NCI-H1105 (cell line): ENCODE results near the gene COL11A1.
"Not testable (repeated sequence)": the region's sequence is repeated elsewhere in the genome, so short reads cannot be mapped to it uniquely, and the experiment has no call there.

ENCODE experiments used
- DNase-seq: peaks from one replicate; lab custom pipeline; 2025; lab: John Stamatoyannopoulos, UW

The COL11A1 gene

GRCh38 chr1:103108376-103109150, at the start of gene COL11A1:
COL11A1 (minus strand) TSS chr1:103108522; CDS start chr1:103108178, 344 bp downstream.
- DNase-seq: no peak

- DNase-seq: no peak
These were observed 48.6 kb upstream of the COL11A1 start for GRCh38 chr1:103156966-103157365.

- DNase-seq: no peak
These were observed 37.8 kb upstream of the COL11A1 start for GRCh38 chr1:103146166-103146565.

GRCh38 chr1:103145449-103145848, 37.1 kb upstream of the COL11A1 start:
- peak; percentile 15 for DNase-seq

- DNase-seq: no peak
These were observed 36.4 kb upstream of the COL11A1 start for GRCh38 chr1:103144681-103145080.

- DNase-seq: no peak
These were observed 34.1 kb upstream of the COL11A1 start for GRCh38 chr1:103142461-103142860.

GRCh38 chr1:103129796-103130195, 21.5 kb upstream of the COL11A1 start:
- DNase-seq: no peak

GRCh38 chr1:103129255-103129654, 20.9 kb upstream of the COL11A1 start:
- no peak for DNase-seq

- DNase-seq: not testable (repeated sequence)
These were observed 19.9 kb upstream of the COL11A1 start for GRCh38 chr1:103128256-103128655.

- no peak for DNase-seq
These were observed 16.9 kb upstream of the COL11A1 start for GRCh38 chr1:103125219-103125618.

GRCh38 chr1:103122983-103123720, 14.8 kb upstream of the COL11A1 start:
- no peak for DNase-seq

GRCh38 chr1:103120981-103121380, 12.7 kb upstream of the COL11A1 start:
- no peak for DNase-seq

GRCh38 chr1:103112546-103112945, 4.2 kb upstream of the COL11A1 start:
- DNase-seq: no peak

- no peak for DNase-seq
These were observed 3.6 kb upstream of the COL11A1 start for GRCh38 chr1:103111926-103112325.

- no peak for DNase-seq
These were observed 2.4 kb upstream of the COL11A1 start for GRCh38 chr1:103110701-103111100.

GRCh38 chr1:103109311-103109920, 1.1 kb upstream of the COL11A1 start:
- peak; percentile 2 for DNase-seq

- no peak for DNase-seq
These were observed 464 bp downstream of the COL11A1 start for GRCh38 chr1:103107741-103108375.

- DNase-seq: peak; percentile 44
These were observed 1.6 kb downstream of the COL11A1 start for GRCh38 chr1:103106426-103107341.

GRCh38 chr1:103101399-103101798, 6.9 kb downstream of the COL11A1 start:
- no peak for DNase-seq

- DNase-seq: no peak
These were observed 19.1 kb downstream of the COL11A1 start for GRCh38 chr1:103089221-103089620.

GRCh38 chr1:103087256-103087655, 21.1 kb downstream of the COL11A1 start:
- no peak for DNase-seq
